GM21367 (cell line): Measurements from ENCODE around the gene GNRHR.

Source experiments
- ATAC-seq: cut with Tn5 transposase; IDR thresholded peaks from one replicate; pipeline ENCODE4 v1.9.1; 2021; ENCODE audit not compliant: unreplicated experiment

The GNRHR gene

DNA sequence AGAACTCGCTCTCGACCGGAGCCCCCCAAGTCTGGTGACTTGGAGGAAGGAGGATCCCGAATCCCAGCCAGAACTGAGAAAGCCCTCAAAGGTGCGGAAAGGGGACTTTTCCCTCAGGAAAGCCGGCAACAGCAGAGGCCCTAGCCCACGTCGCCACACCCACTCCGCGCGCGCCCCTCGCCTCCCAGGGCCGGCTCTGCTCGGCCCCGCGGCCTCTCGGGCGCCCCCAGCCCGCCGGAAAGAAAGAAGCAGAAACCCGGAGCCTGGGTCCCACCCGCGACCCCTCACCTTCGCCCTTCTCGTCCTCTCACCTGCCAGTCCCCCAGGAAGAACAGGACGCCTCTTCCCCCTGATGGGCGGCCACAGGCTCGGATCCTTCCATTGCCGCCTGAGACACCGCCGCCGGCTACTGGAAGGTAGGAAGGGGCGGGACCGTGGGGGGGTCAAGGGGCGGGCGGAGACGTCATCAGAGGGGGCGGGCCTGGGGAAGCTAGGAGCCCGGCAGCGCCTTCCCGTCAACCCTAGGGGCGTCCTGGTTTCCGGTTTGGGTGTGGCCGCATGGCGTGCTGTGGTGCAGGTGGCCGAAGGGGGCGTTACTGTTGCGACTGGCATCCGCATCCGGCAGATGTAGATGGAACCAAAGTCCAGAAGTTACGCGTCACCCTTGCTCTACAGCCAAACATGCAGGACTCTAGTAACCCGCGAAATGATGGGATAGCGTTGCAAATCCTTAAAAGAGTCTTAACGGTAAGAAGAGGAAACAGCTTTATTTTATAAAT, 53.3 kb downstream of the GNRHR start, which contains the start of gene UBA6:
UBA6 (minus strand) TSS at position 418 of the 779 bp plus-strand sequence; CDS start at position 382, 36 bp downstream.
- peak; percentile 99 for ATAC-seq

DNA sequence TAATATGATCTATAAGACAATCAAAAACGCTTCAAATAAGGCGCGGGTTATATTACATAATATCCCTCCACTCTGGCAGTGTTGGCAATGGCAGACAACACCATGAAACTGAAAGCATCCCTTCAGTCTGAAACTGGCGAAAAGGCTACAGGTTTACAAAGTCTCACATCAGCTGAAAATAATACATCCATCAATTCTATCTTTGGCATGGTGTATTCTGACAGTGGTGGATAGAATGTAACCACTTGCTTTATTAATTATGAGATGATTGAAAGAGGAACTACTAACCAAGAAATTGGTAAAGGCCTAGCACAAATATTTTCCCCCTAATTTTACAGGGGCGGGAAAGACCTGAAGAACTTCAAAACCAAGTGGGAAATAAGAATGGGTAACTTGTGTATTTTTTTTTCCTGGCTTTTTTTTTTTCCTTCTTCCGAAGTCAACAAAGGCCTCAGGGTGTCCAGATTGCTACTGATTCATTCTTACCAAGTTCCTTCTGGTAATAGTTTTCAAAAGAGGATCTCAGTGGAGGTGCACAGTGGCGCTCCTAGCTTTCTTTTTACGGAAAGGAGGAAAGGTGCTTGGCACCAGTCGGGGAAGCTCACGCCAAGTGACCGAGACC, 54.0 kb downstream of the GNRHR start:
- ATAC-seq = peak; percentile 1

DNA sequence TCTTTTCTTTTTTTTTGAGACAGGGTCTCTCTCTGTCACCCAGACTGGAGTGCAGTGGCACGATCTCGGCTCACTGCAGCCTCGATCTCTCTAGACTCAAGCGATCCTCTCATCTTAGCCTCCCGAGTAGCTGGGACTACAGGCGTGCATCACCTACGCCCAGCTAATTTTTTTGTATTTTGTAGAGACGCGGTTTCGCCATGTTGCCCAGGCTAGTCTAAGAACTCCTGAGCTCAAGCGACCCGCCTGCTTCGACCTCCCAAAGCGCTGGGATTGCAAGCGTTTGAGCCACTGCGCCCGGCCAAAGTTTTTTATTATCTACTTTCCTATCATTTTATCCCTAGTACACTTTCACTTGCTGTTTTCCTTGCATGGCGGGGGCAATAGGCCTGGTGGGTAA, 54.6 kb downstream of the GNRHR start:
- no peak for ATAC-seq

DNA sequence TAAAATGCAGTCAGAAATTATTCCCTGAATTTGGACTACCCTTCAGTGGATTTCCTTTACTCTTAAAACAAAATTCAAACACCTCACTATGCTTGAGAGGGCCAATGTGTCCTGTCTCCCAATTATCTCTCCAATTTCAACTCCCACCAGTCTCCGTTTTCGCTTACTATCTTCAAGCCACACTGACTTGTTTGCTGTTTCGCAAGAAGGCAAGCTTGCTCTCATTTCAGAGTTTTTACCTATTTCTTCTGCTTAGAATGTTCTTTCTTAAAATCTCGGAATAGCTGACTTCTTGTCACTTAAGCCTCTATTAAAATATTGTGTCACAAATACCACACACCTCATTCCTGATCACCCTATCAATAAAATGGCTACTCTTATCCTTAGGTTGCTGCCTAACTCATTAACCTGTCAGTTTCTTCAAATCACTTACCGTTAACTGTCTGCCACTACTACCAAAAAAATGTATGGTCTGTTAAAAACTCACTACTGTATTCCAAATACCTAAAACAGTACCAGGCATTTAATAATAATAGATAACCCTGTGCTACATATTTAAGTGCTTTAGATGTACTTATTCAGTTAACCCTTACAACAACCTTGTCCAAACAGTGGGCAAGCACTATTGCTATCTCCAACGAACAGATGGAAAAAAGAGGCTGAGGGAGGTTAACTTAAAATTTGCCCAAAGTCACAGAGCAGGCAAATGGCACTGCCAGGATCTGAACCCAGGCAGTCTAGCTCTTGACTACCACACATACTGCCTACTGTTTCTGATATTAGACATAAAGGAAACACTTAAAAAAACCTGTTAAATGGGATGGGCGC, 56.1 kb downstream of the GNRHR start:
- no peak for ATAC-seq

DNA sequence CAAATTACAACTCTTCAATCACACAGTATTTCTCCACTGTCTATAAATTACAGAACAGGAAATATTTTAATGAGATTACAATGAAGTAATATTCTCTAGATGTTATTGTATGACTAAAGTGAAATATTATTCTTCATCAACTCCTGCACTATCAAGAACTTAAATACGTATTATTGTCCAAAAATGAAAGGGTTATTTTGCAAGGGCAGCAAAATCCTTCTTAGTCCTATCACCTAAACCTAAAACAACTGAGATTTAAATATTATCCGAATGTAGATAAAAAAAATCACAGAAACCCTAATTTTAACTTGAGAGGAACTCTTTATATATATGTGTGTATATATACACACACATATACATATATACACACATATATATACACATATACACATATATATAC, 58.1 kb downstream of the GNRHR start:
- ATAC-seq = no peak

DNA sequence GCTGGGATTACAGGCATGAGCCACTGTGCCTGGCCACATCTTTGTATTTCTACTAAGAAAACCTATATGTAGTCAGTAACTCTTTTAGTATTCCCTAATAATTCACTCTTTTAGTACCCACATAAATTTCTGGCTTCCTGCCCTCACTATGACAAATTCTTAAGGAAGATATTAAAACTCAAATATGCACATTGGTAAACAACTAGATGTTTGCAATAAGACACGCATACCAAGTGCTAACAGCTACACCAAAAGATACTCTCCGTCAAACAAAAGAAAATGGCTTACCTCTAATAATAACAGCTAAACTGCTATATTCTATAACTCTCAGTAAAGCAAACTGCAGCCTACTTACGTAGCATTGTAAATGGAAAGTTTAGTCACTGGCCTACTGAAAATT, 59.5 kb downstream of the GNRHR start:
- no peak for ATAC-seq

DNA sequence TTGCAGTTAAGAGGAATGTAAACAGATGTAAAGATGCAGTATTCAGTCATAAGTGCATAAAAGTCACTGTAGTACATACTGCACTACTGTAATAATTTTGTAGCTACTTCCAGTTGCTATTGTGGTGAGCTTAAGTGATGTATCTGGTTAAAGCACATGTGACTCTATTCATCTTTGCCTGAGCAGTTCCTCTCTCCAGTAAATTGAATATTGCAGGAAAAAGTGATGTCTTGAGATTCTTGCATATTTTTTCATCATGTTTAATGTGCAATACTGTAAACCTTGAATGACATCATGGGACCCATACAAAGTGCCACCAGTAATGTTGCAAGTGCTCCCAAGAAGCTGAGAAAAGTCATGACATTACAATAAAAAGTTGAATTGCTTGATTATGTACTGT, 62.9 kb downstream of the GNRHR start:
- ATAC-seq = no peak
